Large intestine (tissue), 12 donors: Measurements from ENCODE around the gene CDK5RAP3. TPM values are rescaled to one million over a fixed set of nuclear protein-coding genes. Genes with fewer than 3 reads are reported as not detected.

Source experiments
- DNase-seq, 2 donors: peaks; one replicate each; pipeline versions ENCODE4 v3.0.0 to v3.0.0-alpha.2; 2013
- H3K27ac ChIP-seq: one replicate; pipeline ENCODE4 v1.5.1; 2013; ENCODE audit warnings: low read length
- H3K27me3 ChIP-seq: 2 replicates; pipeline ENCODE4 v1.6.1; 2013; ENCODE audit warnings: low read length; ENCODE audit not compliant: control insufficient read depth, insufficient read depth
- H3K36me3 ChIP-seq: 2 replicates; pipeline ENCODE4 v1.6.1; 2013; ENCODE audit warnings: low read length; ENCODE audit not compliant: control insufficient read depth, insufficient read depth
- H3K4me1 ChIP-seq: one replicate; pipeline ENCODE4 v1.6.1; 2013; ENCODE audit warnings: low read length; ENCODE audit not compliant: control insufficient read depth, insufficient read depth
- H3K4me3 ChIP-seq: one replicate; pipeline ENCODE4 v1.5.1; 2013; ENCODE audit warnings: low read length
- H3K9me3 ChIP-seq: one replicate; pipeline ENCODE4 v1.6.1; 2013; ENCODE audit warnings: mild to moderate bottlenecking, low read depth, low read length, moderate library complexity; ENCODE audit not compliant: control insufficient read depth
- WGBS: methylation state at CpG from one replicate; pipeline ENCODE4 v1.1.5; 2013; ENCODE audit warnings: low lambda C conversion rate; ENCODE audit not compliant: insufficient coverage; 5-methylcytosine and 5-hydroxymethylcytosine counted together
- long read RNA-seq, 11 donors: transcript quantifications; one replicate each; lab custom pipeline, GENCODE V29; 2026
- polyA plus RNA-seq: library from polyadenylated mRNA; unstranded; fragments of 120-200 nt; gene quantifications from one replicate; pipeline ENCODE4 v1.2.1, GENCODE V29; 2013

CDK5RAP3 gene, protein sequence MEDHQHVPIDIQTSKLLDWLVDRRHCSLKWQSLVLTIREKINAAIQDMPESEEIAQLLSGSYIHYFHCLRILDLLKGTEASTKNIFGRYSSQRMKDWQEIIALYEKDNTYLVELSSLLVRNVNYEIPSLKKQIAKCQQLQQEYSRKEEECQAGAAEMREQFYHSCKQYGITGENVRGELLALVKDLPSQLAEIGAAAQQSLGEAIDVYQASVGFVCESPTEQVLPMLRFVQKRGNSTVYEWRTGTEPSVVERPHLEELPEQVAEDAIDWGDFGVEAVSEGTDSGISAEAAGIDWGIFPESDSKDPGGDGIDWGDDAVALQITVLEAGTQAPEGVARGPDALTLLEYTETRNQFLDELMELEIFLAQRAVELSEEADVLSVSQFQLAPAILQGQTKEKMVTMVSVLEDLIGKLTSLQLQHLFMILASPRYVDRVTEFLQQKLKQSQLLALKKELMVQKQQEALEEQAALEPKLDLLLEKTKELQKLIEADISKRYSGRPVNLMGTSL
- 200 TPM for polyA plus RNA-seq
- long read RNA-seq, donor 1, transcript CDK5RAP3-225 (2 exons, 2,455 nt), result major isoform, 11 of 24 reads
- long read RNA-seq, donor 1, transcript CDK5RAP3-201 (14 exons, 1,866 nt), result minor isoform, 5 of 24 reads
- long read RNA-seq, donor 1, partial matches to known transcripts, result 0 of 24 reads
- long read RNA-seq, donor 1, other reads (novel, unspliced or antisense), result 0 of 24 reads
- long read RNA-seq, donor 2, transcript CDK5RAP3-201 (14 exons, 1,866 nt), result minor isoform, 10 of 62 reads
- long read RNA-seq, donor 2, transcript CDK5RAP3-225 (2 exons, 2,455 nt), result major isoform, 14 of 62 reads
- long read RNA-seq, donor 2, partial matches to known transcripts, result 30 of 62 reads
- long read RNA-seq, donor 2, other reads (novel, unspliced or antisense), result 0 of 62 reads
- long read RNA-seq, donor 3, result 0 reads
- long read RNA-seq, donor 4, partial matches to known transcripts, result 0 of 7 reads
- long read RNA-seq, donor 4, other reads (novel, unspliced or antisense), result 0 of 7 reads
- long read RNA-seq, donor 5, transcript CDK5RAP3-225 (2 exons, 2,455 nt), result major isoform, 6 of 16 reads
- long read RNA-seq, donor 5, partial matches to known transcripts, result 5 of 16 reads
- long read RNA-seq, donor 5, other reads (novel, unspliced or antisense), result 0 of 16 reads
- long read RNA-seq, donor 6, transcript CDK5RAP3-201 (14 exons, 1,866 nt), result minor isoform, 7 of 23 reads
- long read RNA-seq, donor 6, transcript CDK5RAP3-225 (2 exons, 2,455 nt), result major isoform, 12 of 23 reads
- long read RNA-seq, donor 6, partial matches to known transcripts, result 0 of 23 reads
- long read RNA-seq, donor 6, other reads (novel, unspliced or antisense), result 0 of 23 reads
- long read RNA-seq, donor 7, transcript CDK5RAP3-225 (2 exons, 2,455 nt), result major isoform, 10 of 19 reads
- long read RNA-seq, donor 7, partial matches to known transcripts, result 0 of 19 reads
- long read RNA-seq, donor 7, other reads (novel, unspliced or antisense), result 0 of 19 reads
- long read RNA-seq, donor 8, transcript CDK5RAP3-231 (12 exons, 2,759 nt), result minor isoform, 6 of 50 reads
- long read RNA-seq, donor 8, transcript CDK5RAP3-201 (14 exons, 1,866 nt), result minor isoform, 12 of 50 reads
- long read RNA-seq, donor 8, transcript CDK5RAP3-225 (2 exons, 2,455 nt), result major isoform, 24 of 50 reads
- long read RNA-seq, donor 8, partial matches to known transcripts, result 0 of 50 reads
- long read RNA-seq, donor 8, other reads (novel, unspliced or antisense), result 0 of 50 reads
- long read RNA-seq, donor 9, transcript CDK5RAP3-201 (14 exons, 1,866 nt), result minor isoform, 13 of 58 reads
- long read RNA-seq, donor 9, transcript CDK5RAP3-225 (2 exons, 2,455 nt), result major isoform, 14 of 58 reads
- long read RNA-seq, donor 9, transcript CDK5RAP3-231 (12 exons, 2,759 nt), result minor isoform, 5 of 58 reads
- long read RNA-seq, donor 9, partial matches to known transcripts, result 15 of 58 reads
- long read RNA-seq, donor 9, other reads (novel, unspliced or antisense), result 0 of 58 reads
- long read RNA-seq, donor 10, transcript CDK5RAP3-225 (2 exons, 2,455 nt), result major isoform, 10 of 29 reads
- long read RNA-seq, donor 10, transcript CDK5RAP3-201 (14 exons, 1,866 nt), result minor isoform, 8 of 29 reads
- long read RNA-seq, donor 10, partial matches to known transcripts, result 5 of 29 reads
- long read RNA-seq, donor 10, other reads (novel, unspliced or antisense), result 0 of 29 reads
- long read RNA-seq, donor 11, transcript CDK5RAP3-225 (2 exons, 2,455 nt), result major isoform, 12 of 33 reads
- long read RNA-seq, donor 11, transcript CDK5RAP3-201 (14 exons, 1,866 nt), result minor isoform, 9 of 33 reads
- long read RNA-seq, donor 11, partial matches to known transcripts, result 5 of 33 reads
- long read RNA-seq, donor 11, other reads (novel, unspliced or antisense), result 0 of 33 reads

DNA sequence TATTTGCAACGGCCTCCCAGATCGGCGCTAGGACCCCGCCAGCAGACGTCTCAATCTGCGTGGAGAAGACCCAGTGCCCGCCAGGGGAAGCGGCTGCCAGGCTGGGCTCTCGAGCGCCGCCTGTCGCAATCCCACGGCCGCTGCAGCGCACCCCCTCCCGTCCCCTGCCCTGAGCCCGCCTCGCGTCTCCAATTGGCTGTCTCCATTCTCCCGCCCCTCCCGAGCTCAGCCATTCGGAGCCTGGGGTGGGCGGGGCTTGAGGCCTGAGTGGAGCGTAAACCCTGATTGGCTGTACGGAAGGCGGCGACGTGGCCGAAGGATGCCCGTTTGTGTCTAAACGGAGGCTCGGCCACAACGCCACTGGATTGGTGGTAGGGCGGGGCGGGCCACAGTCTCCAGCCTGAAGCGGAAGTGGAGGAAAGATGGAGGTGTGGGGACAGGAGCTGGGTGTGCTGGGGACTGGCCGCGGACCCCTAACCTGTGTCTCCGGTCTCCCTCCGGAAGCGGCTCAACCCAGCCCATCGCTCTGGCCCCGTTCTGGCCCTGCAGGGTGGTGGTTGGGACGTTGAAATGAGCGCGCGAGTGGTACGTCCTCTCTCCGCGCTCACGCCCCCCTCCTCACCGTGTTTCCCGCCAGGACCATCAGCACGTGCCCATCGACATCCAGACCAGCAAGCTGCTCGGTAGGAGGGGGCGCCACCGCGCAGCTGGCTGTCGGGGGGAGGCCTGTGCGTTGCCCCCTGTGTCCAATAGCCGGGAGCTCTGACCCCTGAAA is at the start of gene CDK5RAP3:
TSS of gene CDK5RAP3 (plus strand) at position 389 of the 775 bp plus-strand sequence. CDS start at position 423, 34 bp downstream.
- Histone ChIP-seq H3K27me3 (no peaks in the 10 kb centered on the region), H3K9me3 (no peaks in the 10 kb centered on the region), H3K36me3 (peaks cover 26% of the 10 kb centered on the region), H3K4me1 (peaks cover 43% of the 10 kb centered on the region), H3K4me3 (peak within 1 kb of the TSS; percentile 95), H3K27ac (peak within 1 kb of the TSS; percentile 63)
- WGBS, result no CpG with 5 or more reads among the region's 62 CpGs
- DNase-seq, result peak; percentile 100

DNA sequence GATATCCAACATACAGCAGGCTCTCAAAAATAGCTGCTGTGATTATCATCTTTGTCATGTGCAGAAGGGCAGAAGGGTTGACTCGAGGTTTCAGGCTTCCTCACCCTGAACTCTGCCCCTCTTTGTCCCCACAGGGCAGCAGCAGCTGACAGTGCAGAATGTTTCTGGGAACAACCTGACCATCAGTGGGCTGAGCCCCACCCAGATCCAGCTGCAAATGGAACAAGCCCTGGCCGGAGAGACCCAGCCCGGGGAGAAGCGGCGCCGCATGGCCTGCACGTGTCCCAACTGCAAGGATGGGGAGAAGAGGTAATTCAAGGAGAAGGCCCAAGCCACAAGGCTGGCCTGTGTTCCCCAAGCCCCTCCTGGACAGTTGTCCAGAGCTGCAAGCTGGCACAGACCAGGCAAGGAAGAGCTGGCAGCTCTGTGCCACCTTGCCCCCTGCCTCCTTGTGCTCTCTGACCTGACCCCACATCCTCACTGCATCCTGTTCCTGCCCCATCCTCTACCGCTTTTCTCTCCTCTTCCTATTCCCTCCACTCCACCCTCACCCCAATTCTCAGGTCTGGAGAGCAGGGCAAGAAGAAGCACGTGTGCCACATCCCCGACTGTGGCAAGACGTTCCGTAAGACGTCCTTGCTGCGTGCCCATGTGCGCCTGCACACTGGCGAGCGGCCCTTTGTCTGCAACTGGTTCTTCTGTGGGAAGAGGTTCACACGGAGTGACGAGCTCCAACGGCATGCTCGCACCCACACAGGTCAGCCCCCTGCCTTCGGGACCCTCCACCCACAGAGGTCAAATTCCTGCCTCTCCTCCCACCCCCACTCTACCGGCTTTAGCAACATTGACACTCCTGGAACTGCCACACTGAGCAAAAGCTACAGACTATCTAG is 45.9 kb upstream of the CDK5RAP3 start:
- H3K36me3 ChIP-seq, result peaks cover 53% of the 10 kb centered on the region
- no peak overlapping the region for H3K4me3 ChIP-seq
- no peak overlapping the region for H3K27ac ChIP-seq
- H3K9me3 ChIP-seq, result no peaks in the 10 kb centered on the region
- H3K4me1 ChIP-seq, result no peaks in the 10 kb centered on the region
- DNase-seq, result no peak
- WGBS, result 100% methylated on average over 1 of the region's 23 CpGs
- no peaks in the 10 kb centered on the region for H3K27me3 ChIP-seq

DNA sequence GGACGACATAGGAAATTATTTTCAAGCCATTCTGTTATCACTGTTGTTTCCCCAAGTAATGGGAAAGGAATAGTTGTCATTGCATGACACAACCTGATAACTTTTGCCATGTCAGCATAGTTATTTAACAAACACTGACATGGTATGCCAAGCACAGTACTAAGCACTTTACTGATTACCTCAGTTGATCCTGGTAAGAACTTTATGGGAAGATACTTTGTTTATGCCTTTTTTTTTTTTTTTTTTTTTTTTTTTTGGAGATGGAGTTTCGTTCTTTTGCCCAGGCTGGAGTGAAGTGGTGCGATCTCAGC is 45.3 kb upstream of the CDK5RAP3 start:
- DNase-seq, result no peak
- peaks cover 56% of the 10 kb centered on the region for H3K36me3 ChIP-seq
- WGBS, result no CpG with 5 or more reads among the region's 3 CpGs
- no peaks in the 10 kb centered on the region for H3K27me3 ChIP-seq
- no peaks in the 10 kb centered on the region for H3K9me3 ChIP-seq
- H3K27ac ChIP-seq, result no peak overlapping the region
- no peak overlapping the region for H3K4me3 ChIP-seq
- H3K4me1 ChIP-seq, result no peaks in the 10 kb centered on the region

DNA sequence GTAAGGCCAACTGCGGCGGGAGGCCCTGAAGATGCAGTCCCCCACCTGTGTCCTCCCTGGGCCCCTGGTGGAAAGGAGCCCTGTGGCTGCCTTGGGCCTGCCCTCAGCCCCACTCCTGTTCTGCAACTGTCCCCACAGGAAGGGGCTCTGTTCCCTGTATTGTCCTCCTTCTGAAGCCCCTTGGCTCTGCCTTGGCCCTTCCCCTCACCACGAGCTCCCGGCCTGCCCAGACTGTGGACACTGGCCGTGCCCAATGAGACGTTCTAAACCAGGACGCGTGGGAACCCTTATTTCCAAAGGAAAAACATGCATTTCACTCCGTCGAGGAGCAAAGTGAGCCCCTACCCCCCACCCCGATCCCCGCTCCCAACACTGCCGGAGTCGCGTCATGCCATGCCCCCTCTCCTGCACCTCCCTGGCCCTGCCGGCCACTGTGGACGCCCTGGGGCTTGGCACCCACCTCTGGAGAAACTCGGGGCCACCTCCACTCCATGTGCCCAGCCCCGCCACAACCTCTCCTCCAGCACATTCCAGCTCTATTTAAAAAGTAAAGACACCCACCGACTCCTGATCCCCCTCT is 43.0 kb upstream of the CDK5RAP3 start:
- H3K36me3 ChIP-seq, result peaks cover 55% of the 10 kb centered on the region

DNA sequence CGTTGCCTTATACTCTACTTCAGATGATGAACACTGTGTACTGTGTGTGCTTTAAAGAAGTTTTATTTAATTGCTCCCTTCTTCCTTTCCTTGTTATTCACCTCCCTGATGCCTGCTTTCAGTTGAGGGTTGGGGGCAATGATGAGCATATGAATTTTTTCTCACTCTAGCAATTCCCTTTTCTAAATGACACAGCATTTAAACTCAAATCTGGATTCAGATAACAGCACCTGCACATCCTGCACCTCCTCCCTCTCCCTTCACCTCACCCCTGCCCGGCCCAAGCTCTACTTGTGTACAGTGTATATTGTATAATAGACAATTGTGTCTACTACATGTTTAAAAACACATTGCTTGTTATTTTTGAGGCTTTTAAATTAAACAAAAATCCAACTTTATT is 42.5 kb upstream of the CDK5RAP3 start:
- peaks cover 50% of the 10 kb centered on the region for H3K36me3 ChIP-seq
- 100% methylated on average over 1 of the region's 2 CpGs for WGBS
- no peaks in the 10 kb centered on the region for H3K27me3 ChIP-seq
- H3K4me1 ChIP-seq, result no peaks in the 10 kb centered on the region
- H3K27ac ChIP-seq, result no peak overlapping the region
- DNase-seq, result no peak
- H3K9me3 ChIP-seq, result no peaks in the 10 kb centered on the region
- H3K4me3 ChIP-seq, result no peak overlapping the region

More for the DNA sequence above, 43.0 kb upstream of the CDK5RAP3 start:
- Histone ChIP-seq H3K9me3 (no peaks in the 10 kb centered on the region), H3K4me1 (no peaks in the 10 kb centered on the region), H3K27me3 (no peaks in the 10 kb centered on the region), H3K27ac (no peak overlapping the region), H3K4me3 (no peak overlapping the region)
- WGBS, result no CpG with 5 or more reads among the region's 20 CpGs
- no peak for DNase-seq

DNA sequence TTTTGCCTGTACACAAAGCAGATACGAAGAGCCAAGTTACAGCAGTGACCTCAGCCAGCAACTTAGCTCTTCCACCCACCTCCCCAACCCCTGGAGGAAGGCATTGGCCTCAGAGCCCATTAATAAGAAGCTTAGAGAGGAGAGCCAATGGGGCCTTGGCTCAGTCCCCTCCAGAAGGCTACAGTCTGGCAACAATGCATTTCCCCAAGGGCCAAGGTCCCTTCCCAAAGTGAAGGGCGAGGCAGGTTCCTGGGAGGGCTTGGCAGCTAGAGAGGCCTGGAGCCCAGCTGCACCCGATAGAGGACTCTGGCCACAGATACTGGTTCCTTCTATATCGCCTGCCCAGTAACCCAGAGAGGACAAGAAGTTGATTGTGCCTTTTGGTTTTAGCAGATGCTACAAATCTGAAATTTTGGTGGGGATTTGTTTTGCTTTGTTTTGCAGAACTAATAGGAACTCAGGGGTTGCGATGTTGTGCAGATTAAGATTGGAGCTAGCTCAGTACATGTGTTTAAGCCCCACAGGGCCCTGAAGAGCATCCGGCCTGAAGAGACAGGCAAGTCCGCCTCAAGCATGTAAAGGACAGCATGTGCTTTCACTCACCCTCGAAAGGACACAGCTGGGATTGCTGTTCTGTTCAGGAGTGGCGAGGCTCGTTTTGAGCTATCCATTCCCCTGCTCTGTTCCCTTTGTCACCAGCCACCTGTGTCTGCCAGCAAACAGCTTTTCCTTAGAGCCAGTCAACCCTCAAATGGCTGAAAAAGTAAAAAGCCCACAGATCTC is 41.5 kb upstream of the CDK5RAP3 start:
- no peaks in the 10 kb centered on the region for H3K27me3 ChIP-seq

DNA sequence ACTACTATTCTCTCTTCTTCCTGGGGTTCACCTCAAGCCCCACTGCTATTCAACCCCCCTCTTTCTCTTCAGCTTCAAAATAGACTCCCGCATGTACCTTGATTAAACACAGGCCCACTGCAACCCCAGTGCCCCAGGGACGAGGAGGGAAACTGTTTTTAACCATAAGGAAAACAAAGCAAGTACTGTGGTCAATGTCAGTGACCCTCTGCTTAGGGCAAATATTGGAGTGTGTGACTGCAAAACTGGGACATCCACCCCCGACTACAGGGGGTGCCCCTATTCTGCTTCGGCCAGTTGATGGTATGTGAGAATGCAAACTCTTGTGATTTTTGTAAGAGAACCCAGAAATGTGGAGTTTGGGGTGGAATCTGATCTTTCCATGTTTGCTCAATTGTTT is 39.1 kb upstream of the CDK5RAP3 start:
- no peaks in the 10 kb centered on the region for H3K4me1 ChIP-seq
- no peak for DNase-seq
- WGBS, result 100% methylated on average over 1 of the region's 4 CpGs
- H3K27me3 ChIP-seq, result no peaks in the 10 kb centered on the region
- H3K9me3 ChIP-seq, result no peaks in the 10 kb centered on the region
- no peak overlapping the region for H3K27ac ChIP-seq
- H3K36me3 ChIP-seq, result peaks cover 24% of the 10 kb centered on the region
- no peak overlapping the region for H3K4me3 ChIP-seq

More for the DNA sequence above, 41.5 kb upstream of the CDK5RAP3 start:
- peaks cover 43% of the 10 kb centered on the region for H3K36me3 ChIP-seq
- no peaks in the 10 kb centered on the region for H3K9me3 ChIP-seq
- no peaks in the 10 kb centered on the region for H3K4me1 ChIP-seq
- no CpG with 5 or more reads among the region's 10 CpGs for WGBS
- H3K4me3 ChIP-seq, result no peak overlapping the region
- no peak overlapping the region for H3K27ac ChIP-seq
- DNase-seq, result peak in 1 of 2 donors; percentile 33
